Cardiac septum (tissue), 1 donor: ENCODE measurements around the gene EFHB. TPM values are rescaled to one million over a fixed set of nuclear protein-coding genes. Genes with fewer than 3 reads are reported as not detected.
A peak's percentile ranks its signal among the peaks of the same experiment; 100 is the strongest.
"Not testable (repeated sequence)": the region's sequence is repeated elsewhere in the genome, so short reads cannot be mapped to it uniquely, and the experiment has no call there.

Experiments used
- DNase-seq: peaks from one replicate; pipeline ENCODE4 v3.0.0-alpha.2; 2020; ENCODE audit warnings: low spot score
- intact Hi-C: fragments of 100-400 bp; cut with DNase I; formaldehyde crosslinking; loops from one replicate; pipeline ENCODE4 v1.14.0; 2022
- long read RNA-seq: library from polyadenylated mRNA; unstranded; transcript quantifications from one replicate; pipeline ENCODE4 v2.0.0, GENCODE V29; 2021
- total RNA-seq: library from RNA; stranded (reverse); fragmentation: NEBNext Ultra II Directional; extraction: Animal tissue kit (Norgen Biotek cat#: 25700); gene quantifications from one replicate; pipeline ENCODE4 v1.2.1, GENCODE V29; 2021
- donor health status: DM: no; HTN: no; CAD: no.

The EFHB gene
- total RNA-seq = 0.59 TPM
- long read RNA-seq, partial matches to known transcripts = 0 of 1 reads
- long read RNA-seq, other reads (novel, unspliced or antisense) = 0 of 1 reads

DNA sequence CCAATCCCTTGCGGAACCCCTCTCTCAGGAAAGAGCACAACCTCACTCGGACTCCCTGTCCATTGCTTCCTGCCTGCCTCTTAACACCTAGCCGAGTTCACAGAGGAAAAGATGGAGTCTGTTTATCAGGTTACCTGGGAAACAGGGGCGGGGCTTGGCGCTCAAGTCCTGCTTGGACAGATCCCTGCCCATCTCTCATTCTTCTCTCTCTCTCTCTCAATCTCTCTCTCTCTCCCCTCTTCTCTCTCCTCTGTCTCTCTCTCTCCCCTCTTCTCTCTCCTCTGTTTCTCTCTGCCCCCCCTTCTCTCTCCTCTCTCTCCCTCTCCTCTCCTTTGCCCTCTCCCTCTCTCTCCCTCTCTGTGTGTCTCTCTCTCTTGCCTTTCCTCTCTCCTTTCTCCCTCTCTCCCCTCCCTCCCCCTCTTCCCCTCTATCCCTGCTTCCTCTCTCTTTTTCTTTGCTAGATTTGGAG, at the start of gene EFHB:
TSS of gene EFHB (minus strand) at position 120 of the 469 bp plus-strand sequence. CDS start 199 bp downstream, outside the sequence.
- intact Hi-C loops = no loop called here
- DNase-seq = no peak

GRCh38 chr3:19972054-19972453, 38.0 kb upstream of the EFHB start:
- intact Hi-C loops = no loop called here
- DNase-seq = no peak

DNA sequence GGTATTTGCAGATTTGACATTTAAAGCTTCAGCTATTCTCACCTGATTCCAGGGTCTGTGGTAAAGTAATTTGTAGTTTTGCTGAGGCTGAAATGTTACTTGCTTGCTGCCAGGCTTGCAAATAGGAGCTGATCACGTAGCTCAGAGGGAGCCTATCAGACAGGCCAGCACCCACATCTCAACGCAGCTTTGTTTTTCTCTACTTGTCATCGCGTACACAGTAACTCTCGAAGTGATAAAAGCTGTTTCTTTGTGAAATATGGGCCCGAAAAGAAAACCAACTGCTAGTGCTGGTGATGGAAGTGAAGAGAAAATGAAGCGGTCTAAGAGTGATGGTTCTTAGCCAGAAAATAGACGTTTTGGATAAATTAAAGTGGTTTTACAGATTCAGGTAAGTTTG, 36.3 kb upstream of the EFHB start:
- DNase-seq = no peak
- intact Hi-C loops = no loop called here

- intact Hi-C loops = no loop called here
- no peak for DNase-seq
Measured at GRCh38 chr3:19967812-19968211, 33.8 kb upstream of the EFHB start.

DNA sequence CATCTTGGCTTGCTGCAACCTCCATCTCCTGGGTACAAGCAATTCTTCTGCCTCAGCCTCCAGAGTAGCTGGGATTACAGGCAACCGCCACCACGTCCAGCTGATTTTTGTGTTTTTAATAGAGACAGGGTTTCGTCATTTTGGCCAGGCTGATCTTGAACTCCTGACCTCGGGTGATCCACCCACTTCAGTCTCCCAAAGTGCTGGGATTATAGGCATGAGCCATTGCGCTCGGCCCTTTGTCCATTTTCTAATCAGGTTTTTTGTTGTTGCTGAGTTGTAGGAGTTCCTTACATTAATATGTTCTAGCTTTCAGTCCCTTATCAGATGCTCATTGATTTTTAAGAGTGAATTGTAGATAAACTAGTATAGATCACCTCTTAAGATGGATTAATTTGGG, 33.2 kb upstream of the EFHB start:
- DNase-seq = no peak
- intact Hi-C loops = no loop called here

DNA sequence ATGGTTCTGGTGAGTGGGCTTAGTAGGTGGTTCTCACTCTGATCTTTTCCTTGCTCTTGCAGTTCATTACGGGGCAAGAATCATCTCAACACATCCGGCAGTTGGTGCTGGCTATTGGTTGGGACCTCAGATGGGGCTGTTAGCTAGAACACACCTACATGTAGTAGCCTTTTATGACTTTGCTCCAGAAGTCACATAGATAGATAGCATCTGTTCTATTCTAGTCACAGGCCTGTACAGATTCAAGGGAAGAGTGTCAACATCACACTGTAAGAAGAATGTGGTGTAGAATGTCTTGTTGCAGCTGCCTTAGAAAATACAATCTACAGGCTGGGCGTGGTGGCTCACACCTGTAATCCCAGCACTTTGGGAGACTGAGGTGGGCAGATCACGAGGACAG, 27.9 kb upstream of the EFHB start:
- intact Hi-C loops = no loop called here
- DNase-seq = no peak

DNA sequence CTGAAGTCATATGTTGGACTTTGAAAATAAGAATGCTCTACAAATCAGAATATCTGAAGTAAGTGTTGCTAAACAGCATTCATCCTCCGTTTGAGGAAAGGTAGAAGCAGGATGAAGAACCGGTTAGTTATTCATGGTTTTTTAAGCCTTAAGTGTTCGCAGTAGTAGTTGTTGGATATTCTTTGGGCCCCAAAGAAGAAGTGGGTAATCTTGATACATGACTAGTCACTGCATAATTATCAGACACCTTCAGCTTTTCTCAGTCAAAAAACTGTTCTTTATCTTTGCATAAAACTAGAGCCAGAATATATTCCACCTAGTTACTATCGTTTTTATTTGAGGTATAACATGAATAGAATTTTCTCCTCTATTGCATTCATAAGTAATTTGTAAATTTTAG, 26.7 kb upstream of the EFHB start:
- intact Hi-C loops = no loop called here
- DNase-seq = no peak

DNA sequence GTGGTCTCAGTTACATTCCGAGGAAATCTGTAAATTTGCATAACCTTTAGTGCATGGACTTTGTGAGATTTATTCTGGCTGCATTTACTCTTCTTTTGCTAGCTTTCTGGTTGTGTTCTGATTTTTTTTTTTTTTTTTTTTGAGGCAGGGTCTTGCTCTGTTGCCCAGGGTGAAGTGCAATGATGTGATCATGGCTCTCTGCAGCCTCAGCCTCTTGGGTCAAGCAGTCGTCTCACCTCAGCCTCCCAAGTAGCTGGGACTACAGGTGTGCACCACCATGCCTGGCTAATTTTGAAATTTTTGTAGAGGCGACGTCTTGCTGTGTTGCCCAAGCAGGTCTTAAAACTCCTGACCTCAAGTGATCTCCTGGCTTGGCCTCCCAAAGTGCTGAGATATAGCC, 25.5 kb upstream of the EFHB start:
- DNase-seq = no peak
- intact Hi-C loops = no loop called here

DNA sequence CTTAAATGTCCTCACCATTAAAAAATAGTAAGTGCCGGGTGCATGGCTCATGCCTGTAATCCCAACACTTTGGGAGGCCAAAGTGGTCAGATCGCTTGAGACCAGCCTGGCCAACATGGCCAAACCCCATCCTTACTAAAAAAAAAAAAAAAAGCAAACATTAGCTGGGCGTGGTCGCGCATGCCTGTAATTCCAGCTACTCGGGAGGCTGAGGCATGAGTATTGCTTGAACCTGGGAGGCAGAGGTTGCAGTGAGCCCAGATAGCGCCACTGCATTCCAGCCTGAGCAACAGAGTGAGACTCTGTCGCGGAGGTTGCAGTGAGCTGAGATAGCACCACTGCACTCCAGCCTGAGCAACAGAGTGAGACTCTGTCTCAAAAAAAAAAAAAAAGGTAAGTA, 23.3 kb upstream of the EFHB start:
- intact Hi-C loops, DNase-seq: not testable (repeated sequence)

DNA sequence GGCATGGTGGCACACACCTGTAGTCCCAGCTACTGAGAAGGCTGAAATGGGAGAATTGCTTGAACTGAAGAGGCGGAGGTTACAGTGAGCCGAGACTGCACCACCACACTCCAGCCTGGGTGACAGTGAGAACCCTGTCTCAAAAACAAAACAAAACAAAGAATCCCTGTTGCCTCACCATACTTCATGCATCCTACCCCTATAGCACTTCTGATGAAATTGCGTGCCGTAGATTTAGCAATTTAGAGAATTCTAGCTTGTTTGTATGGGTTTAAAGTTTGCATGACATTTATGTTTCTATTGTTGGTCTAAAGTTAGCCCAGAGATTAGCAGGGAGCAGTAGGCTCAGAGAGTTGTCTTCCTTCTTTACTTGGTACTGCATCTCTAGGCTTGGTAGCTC, 20.7 kb upstream of the EFHB start:
- DNase-seq = no peak
- intact Hi-C loops = no loop called here

DNA sequence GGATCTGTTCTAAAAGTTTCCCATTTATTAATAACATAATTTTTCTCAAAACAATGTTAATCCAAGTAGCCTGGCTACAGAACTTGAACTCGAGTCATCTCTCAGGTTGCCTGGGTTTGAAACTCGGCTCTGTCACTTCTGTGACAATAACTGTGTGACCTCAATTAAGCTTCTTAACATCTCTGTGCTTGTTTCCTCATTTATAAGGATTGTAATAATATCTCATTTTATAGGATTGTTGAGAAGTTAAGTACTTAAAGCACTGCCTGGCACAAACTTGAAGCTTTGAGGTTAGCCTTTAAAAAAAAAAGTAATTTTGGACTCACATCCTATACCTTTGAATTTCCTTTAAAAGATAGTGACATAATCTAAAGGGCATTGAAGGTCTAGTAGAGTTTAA, 16.3 kb upstream of the EFHB start:
- DNase-seq = no peak
- intact Hi-C loops = no loop called here

GRCh38 chr3:19948226-19948591, 14.2 kb upstream of the EFHB start:
- intact Hi-C loops = loop anchor here (5.0 kb wide), 1 partner anchor 61 kb away; no protein-coding TSS in a partner anchor
- DNase-seq = no peak

- intact Hi-C loops = loop anchor here (1.0 to 5.0 kb wide), 3 partner anchors 60 to 239 kb away; partner anchors contain the start of genes KAT2B and SGO1
- DNase-seq = no peak
Measured at GRCh38 chr3:19947549-19948225, 13.7 kb upstream of the EFHB start.

GRCh38 chr3:19946832-19947548, 13.0 kb upstream of the EFHB start, which contains the start of gene RAB5A:
Gene RAB5A (plus strand): TSS chr3:19947097. CDS start chr3:19950899, 3,802 bp downstream.
- peak; percentile 99 for DNase-seq
- intact Hi-C loops = loop anchor here (1.0 to 5.0 kb wide), 3 partner anchors 60 to 239 kb away; partner anchors contain the start of genes KAT2B and SGO1

- DNase-seq = no peak
Measured at GRCh38 chr3:19945969-19946831, 12.2 kb upstream of the EFHB start.

DNA sequence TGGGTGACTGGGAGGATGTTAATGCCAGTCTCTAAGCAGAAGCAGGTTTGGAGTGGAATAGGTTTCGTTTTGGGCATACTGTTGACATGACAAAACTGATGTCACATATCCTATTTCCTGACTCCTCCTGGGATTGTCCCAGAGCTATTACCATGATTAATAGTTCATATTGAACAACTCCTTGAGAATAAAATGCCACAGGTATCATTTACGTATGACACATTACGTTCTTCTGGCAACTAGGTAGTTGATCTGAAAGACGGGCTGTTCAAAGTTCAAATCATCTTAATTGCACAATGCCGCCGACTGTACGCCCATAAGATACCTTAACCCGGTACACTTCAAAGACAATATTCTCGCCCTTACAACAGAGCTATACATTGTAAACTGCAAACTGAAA, 11.5 kb upstream of the EFHB start:
- intact Hi-C loops = loop anchor here (5.0 kb wide), 1 partner anchor 58 kb away; no protein-coding TSS in a partner anchor
- DNase-seq = no peak

More at GRCh38 chr3:19945969-19946831, 12.2 kb upstream of the EFHB start:
- intact Hi-C loops = loop anchor here (5.0 kb wide), 1 partner anchor 59 kb away; no protein-coding TSS in a partner anchor

- intact Hi-C loops = no loop called here
- no peak for DNase-seq
Measured at GRCh38 chr3:19940643-19941042, 6.6 kb upstream of the EFHB start.

DNA sequence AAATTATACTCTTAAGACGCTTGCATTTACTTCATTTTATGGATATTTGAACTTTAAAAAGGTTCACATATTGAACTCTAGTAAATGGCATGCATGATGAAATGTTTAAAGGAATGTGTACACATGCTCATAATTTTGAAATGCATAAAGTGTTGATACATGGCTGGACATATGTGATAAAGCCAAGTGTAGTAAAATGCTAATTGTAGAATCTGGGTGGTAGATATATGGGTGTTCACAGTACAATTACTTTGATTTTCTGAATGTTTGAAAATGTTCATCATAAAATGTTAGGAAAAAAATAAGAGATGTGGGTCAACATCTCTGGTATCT, 4.2 kb upstream of the EFHB start:
- intact Hi-C loops = no loop called here
- no peak for DNase-seq

DNA sequence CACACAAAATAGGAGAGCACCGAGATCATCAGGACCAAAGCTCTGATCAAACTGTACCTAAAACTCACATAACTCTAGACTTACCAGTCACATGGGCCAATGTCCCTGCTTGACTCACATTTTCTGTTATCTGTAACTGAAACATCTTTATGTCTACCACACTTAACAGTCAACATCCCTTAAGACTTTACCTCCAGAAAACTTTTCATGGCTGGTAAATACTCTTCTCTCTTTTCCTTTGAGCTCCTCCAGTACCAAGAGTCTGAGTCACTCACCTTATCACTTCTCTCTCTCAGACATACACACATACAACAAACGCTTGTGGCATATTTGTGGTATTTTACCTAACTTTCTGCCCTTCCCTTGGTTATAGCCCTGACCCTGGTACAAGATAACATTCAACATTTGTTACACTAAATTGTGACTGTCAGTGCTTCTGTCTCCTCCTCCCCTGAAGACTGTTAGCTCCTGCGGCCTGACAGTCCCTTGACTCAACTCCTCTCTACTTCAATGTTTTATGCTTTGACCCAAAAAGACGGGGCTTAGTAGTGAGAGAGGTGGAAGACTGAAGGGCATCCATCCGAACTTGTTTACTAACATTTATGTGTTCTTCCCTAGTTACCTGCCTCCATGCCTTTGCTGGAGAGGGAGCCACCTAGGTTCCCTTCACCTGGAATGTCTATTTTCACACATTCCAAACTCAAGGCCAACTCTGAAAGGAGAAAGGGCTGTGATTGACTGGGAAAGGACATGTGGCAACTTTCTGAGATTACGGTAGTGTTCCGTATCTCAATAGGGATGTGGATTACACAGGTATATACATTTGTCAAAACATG, 3.7 kb upstream of the EFHB start:
- DNase-seq = no peak
- intact Hi-C loops = no loop called here
